H1 (cell line): ENCODE data around the gene RMND5B. TPM values are rescaled to one million over a fixed set of nuclear protein-coding genes. Genes with fewer than 3 reads are reported as not detected.

Experiments used
- CTCF ChIA-PET: fragments of 300-600 bp; sonication (Branson Sonifier 250); formaldehyde crosslinking; loops from one replicate; lab custom pipeline; 2021; ENCODE audit not compliant: partially characterized antibody; lab: Charles Lee
- POLR2A ChIA-PET: fragments of 300-600 bp; sonication (Branson Sonifier 250); formaldehyde crosslinking; loops from one replicate; lab custom pipeline; 2021; ENCODE audit warnings: inconsistent platforms; ENCODE audit not compliant: partially characterized antibody; lab: Charles Lee
- DNase-seq, 2 experiments: peaks; one replicate each; pipeline versions ENCODE4 v3.0.0 to v3.0.0-alpha.2; 2010 to 2022; ENCODE audit warnings: low spot score in 2 of 2, low read depth in 1 of 2, mixed read lengths in 1 of 2
- FAIRE-seq: peaks from 2 replicates; lab custom pipeline; 2011; peaks lifted over from hg19 to GRCh38; lab: Jason Lieb, UNC
- H2AFZ ChIP-seq: 2 replicates; pipeline ENCODE4 v1.8.1; 2012; ENCODE audit warnings: low read length, inconsistent platforms
- H2AK5ac ChIP-seq: 2 replicates; pipeline ENCODE4 v1.6.1; 2013; ENCODE audit warnings: low read depth, low read length
- H2BK120ac ChIP-seq: replicated peaks from 2 replicates; pipeline ENCODE3; 2013; ENCODE audit warnings: low read depth, low read length, inconsistent platforms
- H2BK12ac ChIP-seq: 2 replicates; pipeline ENCODE4 v1.6.1; 2013; ENCODE audit warnings: low read depth, low read length
- H2BK15ac ChIP-seq: 2 replicates; pipeline ENCODE4 v1.6.1; 2013; ENCODE audit warnings: low read length
- H2BK20ac ChIP-seq: 2 replicates; pipeline ENCODE4 v1.6.1; 2013; ENCODE audit warnings: low read length
- H2BK5ac ChIP-seq: 2 replicates; pipeline ENCODE4 v1.6.1; 2013; ENCODE audit warnings: low read depth, low read length
- H3K14ac ChIP-seq: 2 replicates; pipeline ENCODE4 v1.6.1; 2013; ENCODE audit warnings: inconsistent platforms; ENCODE audit not compliant: insufficient read length
- H3K18ac ChIP-seq: 2 replicates; pipeline ENCODE4 v1.6.1; 2013; ENCODE audit warnings: low read length; ENCODE audit errors: extremely low read depth
- H3K23ac ChIP-seq: 2 replicates; pipeline ENCODE4 v1.6.1; 2013; ENCODE audit warnings: inconsistent platforms; ENCODE audit not compliant: insufficient read length
- H3K23me2 ChIP-seq: 2 replicates; pipeline ENCODE4 v1.6.1; 2013; ENCODE audit warnings: low read depth, low read length
- H3K27ac ChIP-seq: 2 replicates; pipeline ENCODE4 v1.6.1; 2011; ENCODE audit warnings: low read depth, low read length, inconsistent platforms
- H3K27me3 ChIP-seq, 4 experiments: replicated peaks in 1 of 4; 1 replicate in 1 of 4; 2 replicates in 3 of 4; pipeline versions ENCODE4 v1.6.1 to v1.8.1; 2011 to 2013; ENCODE audit warnings: low read length in 3 of 4, mild to moderate bottlenecking in 3 of 4, inconsistent platforms in 2 of 4, mixed read lengths in 2 of 4, moderate library complexity in 1 of 4; ENCODE audit not compliant: control insufficient read depth in 3 of 4, insufficient read depth in 3 of 4; ENCODE audit errors: extremely low read depth in 1 of 4
- H3K36me3 ChIP-seq, 4 experiments: 2 replicates each; pipeline versions ENCODE4 v1.6.1 to v1.8.1; 2011 to 2013; ENCODE audit warnings: mild to moderate bottlenecking in 4 of 4, low read length in 3 of 4, moderate library complexity in 2 of 4, control low read depth in 1 of 4, inconsistent platforms in 1 of 4; ENCODE audit not compliant: insufficient read depth in 4 of 4, control insufficient read depth in 2 of 4
- H3K4ac ChIP-seq: replicated peaks from 2 replicates; pipeline ENCODE3; 2013; ENCODE audit warnings: low read length, low read depth, mixed read lengths, inconsistent platforms; ENCODE audit not compliant: insufficient read length
- H3K4me1 ChIP-seq, 4 experiments: replicated peaks in 1 of 4; 1 replicate in 1 of 4; 2 replicates in 3 of 4; pipeline versions ENCODE4 v1.6.1 to v1.8.1; 2011 to 2013; ENCODE audit warnings: low read length in 3 of 4, inconsistent platforms in 2 of 4, mixed read lengths in 1 of 4; ENCODE audit not compliant: insufficient read depth in 4 of 4, control insufficient read depth in 3 of 4
- H3K4me2 ChIP-seq, 2 experiments: 2 replicates each; pipeline versions ENCODE4 v1.6.1 to v1.8.1; 2011 to 2013; ENCODE audit warnings: low read depth in 2 of 2, low read length in 2 of 2, control low read depth in 1 of 2, inconsistent platforms in 1 of 2, mild to moderate bottlenecking in 1 of 2; ENCODE audit not compliant: insufficient read depth in 1 of 2
- H3K4me3 ChIP-seq, 4 experiments: fragments of 200-600, 300-600 bp in 1 of 4; sonication (generic), shearing (Covaris generic), sonication (Bioruptor Twin) in 1 of 4; 2 replicates each; pipeline versions ENCODE4 v1.5.1 to v1.8.1; 2011 to 2016; ENCODE audit warnings: low read length in 4 of 4, low read depth in 3 of 4, control low read depth in 2 of 4, inconsistent platforms in 2 of 4, mild to moderate bottlenecking in 2 of 4, mixed read lengths in 1 of 4, moderate library complexity in 1 of 4; ENCODE audit not compliant: insufficient read depth in 2 of 4; ENCODE audit errors: extremely low read depth in 1 of 4
- H3K56ac ChIP-seq: replicated peaks from 2 replicates; pipeline ENCODE3; 2013; ENCODE audit warnings: low read depth, mild to moderate bottlenecking, mixed read lengths, low read length, inconsistent platforms; ENCODE audit not compliant: insufficient read length
- H3K79me1 ChIP-seq: 2 replicates; pipeline ENCODE4 v1.6.1; 2013; ENCODE audit warnings: low read depth, low read length, control low read depth
- H3K79me2 ChIP-seq, 2 experiments: 2 replicates each; pipeline versions ENCODE4 v1.6.1 to v1.8.1; 2012 to 2013; ENCODE audit warnings: low read length in 2 of 2, mild to moderate bottlenecking in 2 of 2, inconsistent platforms in 1 of 2; ENCODE audit not compliant: insufficient read depth in 2 of 2, control insufficient read depth in 1 of 2
- H3K9ac ChIP-seq, 4 experiments: replicated peaks in 1 of 4; 1 replicate in 1 of 4; 2 replicates in 3 of 4; pipeline versions ENCODE4 v1.6.1 to v1.8.1; 2011 to 2013; ENCODE audit warnings: low read depth in 3 of 4, low read length in 3 of 4, control low read depth in 2 of 4, mild to moderate bottlenecking in 2 of 4, moderate library complexity in 2 of 4, inconsistent platforms in 1 of 4; ENCODE audit errors: extremely low read depth in 1 of 4
- H3K9me3 ChIP-seq, 2 experiments: 2 replicates each; pipeline versions ENCODE4 v1.6.1 to v1.8.1; 2012 to 2013; ENCODE audit warnings: mild to moderate bottlenecking in 2 of 2, moderate library complexity in 2 of 2, control low read depth in 1 of 2, inconsistent platforms in 1 of 2, low read depth in 1 of 2, low read length in 1 of 2, mixed read lengths in 1 of 2; ENCODE audit not compliant: insufficient read depth in 2 of 2
- H4K20me1 ChIP-seq, 2 experiments: replicated peaks in 1 of 2; 2 replicates each; pipeline versions ENCODE3 to v1.8.1; 2011 to 2013; ENCODE audit warnings: inconsistent platforms in 2 of 2, low read length in 2 of 2, mild to moderate bottlenecking in 1 of 2; ENCODE audit not compliant: insufficient read depth in 2 of 2, control insufficient read depth in 1 of 2
- H4K5ac ChIP-seq: 2 replicates; pipeline ENCODE4 v1.6.1; 2013; ENCODE audit warnings: low read length, low read depth, mixed read lengths, inconsistent platforms; ENCODE audit not compliant: insufficient read length
- H4K8ac ChIP-seq: 2 replicates; pipeline ENCODE4 v1.8.0; 2013; ENCODE audit warnings: mild to moderate bottlenecking, moderate library complexity, low read length, inconsistent platforms; ENCODE audit not compliant: insufficient read depth; ENCODE audit errors: extremely low read depth
- H4K91ac ChIP-seq: replicated peaks from 2 replicates; pipeline ENCODE3; 2013; ENCODE audit warnings: low read length, mixed read lengths, inconsistent platforms; ENCODE audit not compliant: insufficient read length
- CBX5 ChIP-seq: fragments of 300-800, 300-1000 bp; sonication (generic); IDR thresholded peaks from 2 replicates; pipeline ENCODE4 v1.7.1; 2016; ENCODE audit warnings: antibody characterized with exemption, low read length, low read depth
- CREB1 ChIP-seq: IDR thresholded peaks from 2 replicates; pipeline ENCODE4 v1.6.1; 2012; ENCODE audit warnings: inconsistent platforms
- CTCF ChIP-seq, 3 experiments: IDR thresholded peaks; 1 replicate in 2 of 3; 2 replicates in 1 of 3; pipeline versions ENCODE4 v1.5.1 to v1.6.1; 2011; ENCODE audit warnings: low read length in 3 of 3, mild to moderate bottlenecking in 3 of 3, inconsistent platforms in 2 of 3, low read depth in 1 of 3, moderate library complexity in 1 of 3; ENCODE audit not compliant: insufficient read depth in 1 of 3; ENCODE audit errors: control extremely low read depth in 1 of 3
- EGR1 ChIP-seq: IDR thresholded peaks from 2 replicates; pipeline ENCODE4 v1.6.1; 2011; ENCODE audit warnings: low read depth, low read length, borderline replicate concordance
- GABPA ChIP-seq: IDR thresholded peaks from 2 replicates; pipeline ENCODE4 v1.6.1; 2011; ENCODE audit warnings: mild to moderate bottlenecking, low read length, moderate library complexity, borderline replicate concordance; ENCODE audit not compliant: insufficient read depth
- POLR2A ChIP-seq, 2 experiments: IDR thresholded peaks; 1 replicate in 1 of 2; 2 replicates in 1 of 2; pipeline ENCODE4 v1.6.1; 2011; ENCODE audit warnings: low read depth in 2 of 2, low read length in 2 of 2, mild to moderate bottlenecking in 2 of 2; ENCODE audit errors: control extremely low read depth in 1 of 2
- SIN3A ChIP-seq, 2 experiments: IDR thresholded peaks in 1 of 2; conservative IDR thresholded peaks in 1 of 2; 2 replicates each; pipeline ENCODE4 v1.6.1; 2011 to 2012; ENCODE audit warnings: low read length in 2 of 2, improper control_type of control experiment in 1 of 2, low read depth in 1 of 2, mild to moderate bottlenecking in 1 of 2
- SP2 ChIP-seq: IDR thresholded peaks from 2 replicates; pipeline ENCODE4 v1.6.1; 2012; ENCODE audit warnings: mild to moderate bottlenecking, low read length, inconsistent platforms
- YY1 ChIP-seq: IDR thresholded peaks from 2 replicates; pipeline ENCODE4 v1.6.1; 2011; ENCODE audit warnings: low read depth, mild to moderate bottlenecking, low read length
- WGBS, 2 experiments: shearing (Covaris generic) in 1 of 2; methylation state at CpG; one replicate each; pipeline versions ENCODE4 v1.1.6 to v1.1.7; 2013 to 2015; ENCODE audit warnings: low lambda C conversion rate in 2 of 2, mixed read lengths in 2 of 2, inconsistent platforms in 1 of 2, low coverage in 1 of 2, missing lambda C conversion rate in 1 of 2; ENCODE audit not compliant: insufficient replicate concordance in 2 of 2, insufficient coverage in 1 of 2, insufficient read length in 1 of 2; ENCODE audit errors: extremely low coverage in 1 of 2, missing lambda C conversion rate in 1 of 2; 5-methylcytosine and 5-hydroxymethylcytosine counted together
- polyA plus RNA-seq, 7 experiments: library from polyadenylated mRNA; depleted of rRNA in 3 of 7; stranded (reverse) in 5 of 7; unstranded in 2 of 7; fragments of >200 nt in 5 of 7; fragments of 200-250 nt in 2 of 7; gene quantifications; 1 replicate in 5 of 7; 2 replicates in 1 of 7; 4 replicates in 1 of 7; pipeline versions ENCODE4 v1.2.1 to v1.2.3, GENCODE V29; 2011 to 2013; ENCODE audit warnings: missing spikeins in 2 of 7, mixed read lengths in 2 of 7
- total RNA-seq: library from RNA; stranded (reverse); fragmentation: NEBNext Ultra II Directional; extraction: Animal tissue kit (Norgen Biotek cat#: 25700); gene quantifications from 2 replicates; pipeline ENCODE4 v1.2.1, GENCODE V29; 2021

Gene RMND5B
- total and polyA plus RNA-seq, 2 of the 8 experiments (the other 6 are each of a cell fraction or from before 2014, with no cell fraction given) = 75.9 to 90.2 TPM

- Histone ChIP-seq H3K36me3 (peaks cover 47 to 87% (median 72%) of the 10 kb centered on the region in 4 experiments), H3K79me2 (no peaks in the 10 kb centered on the region), H4K5ac (no peak overlapping the region), H2AFZ (no peak overlapping the region), H3K27me3 (no peaks in the 10 kb centered on the region), H3K18ac (no peak overlapping the region), H2BK12ac (no peak overlapping the region), H3K23me2 (no peaks in the 10 kb centered on the region), H3K56ac (no peak overlapping the region), H3K4ac (no peak overlapping the region), H4K91ac (no peak overlapping the region), H4K8ac (no peak overlapping the region), H2BK5ac (no peak overlapping the region), H2AK5ac (no peak overlapping the region), H3K4me3 (no peak overlapping the region), H2BK20ac (no peak overlapping the region), H3K4me2 (no peak overlapping the region), H3K79me1 (no peaks in the 10 kb centered on the region; the same call in 1 of the 2 replicates), H3K14ac (no peak overlapping the region), H2BK15ac (no peak overlapping the region), H3K9ac (no peak overlapping the region), H4K20me1 (peaks cover 18 to 21% of the 10 kb centered on the region in 2 experiments), H3K4me1 (peaks cover 0 to 2% (median 0%) of the 10 kb centered on the region in 4 experiments; a peak in 3 of 7 replicates), H2BK120ac (no peak overlapping the region), H3K9me3 (no peaks in the 10 kb centered on the region), H3K23ac (no peak overlapping the region), H3K27ac (no peak overlapping the region)
- FAIRE-seq (peak; percentile 82), DNase-seq (peak; percentile 71 to 89)
- ChIA-PET CTCF (interaction anchor here (0.8 to 24.6 kb wide), 17 partner anchors 11 to 161 kb away, joined by 3 to 515 read pairs (median 7); partner anchors contain the start of gene RMND5B), POLR2A (interaction anchor here (0.9 to 40.7 kb wide), 12 partner anchors 11 to 155 kb away, joined by 3 to 1250 read pairs (median 4); partner anchors contain the start of genes N4BP3 and RMND5B)
- 72% methylated on average over 14 of the region's 14 CpGs; no CpG with 5 or more reads in 1 of the 2 experiments for WGBS, 2 experiments
- TF ChIP-seq SP2 = no peak
- TF ChIP-seq CBX5 = no peak
- 0 out of 2 replicates have a peak, but pooled peaks have one; percentile 34 for TF ChIP-seq YY1
- peak in 1 of 2 experiments; percentile 79; a peak in 1 of 4 replicates for TF ChIP-seq SIN3A (conservative IDR thresholded peaks at IDR 0.05 in 1 of 2, IDR thresholded peaks at IDR 0.05 in 1 of 2; ENCODE audit: low read depth in 1 of 2, low read length in 2 of 2)
- TF ChIP-seq EGR1 = no peak
- TF ChIP-seq CTCF (IDR thresholded peaks at IDR 0.05; ENCODE audit: control extremely low read depth in 1 of 3, insufficient read depth in 1 of 3, low read depth in 1 of 3, low read length in 3 of 3) = peak in 2 of 3 experiments; percentile 96 to 97; a peak in 3 of 4 replicates
- peak; percentile 38; the same call in 1 of the 2 replicates for TF ChIP-seq GABPA
- 0 out of 2 replicates have a peak, but pooled peaks have one; percentile 29 for TF ChIP-seq CREB1
- TF ChIP-seq POLR2A (IDR thresholded peaks at IDR 0.05; ENCODE audit: control extremely low read depth in 1 of 2, low read depth in 2 of 2, low read length in 2 of 2) = peak in 1 of 2 experiments; percentile 43; a peak in 1 of 3 replicates
These were observed 15.4 kb downstream of the RMND5B start for GRCh38 chr5:178145965-178146820.
